ENCODE results near the gene HYAL3.

The HYAL3 gene, protein sequence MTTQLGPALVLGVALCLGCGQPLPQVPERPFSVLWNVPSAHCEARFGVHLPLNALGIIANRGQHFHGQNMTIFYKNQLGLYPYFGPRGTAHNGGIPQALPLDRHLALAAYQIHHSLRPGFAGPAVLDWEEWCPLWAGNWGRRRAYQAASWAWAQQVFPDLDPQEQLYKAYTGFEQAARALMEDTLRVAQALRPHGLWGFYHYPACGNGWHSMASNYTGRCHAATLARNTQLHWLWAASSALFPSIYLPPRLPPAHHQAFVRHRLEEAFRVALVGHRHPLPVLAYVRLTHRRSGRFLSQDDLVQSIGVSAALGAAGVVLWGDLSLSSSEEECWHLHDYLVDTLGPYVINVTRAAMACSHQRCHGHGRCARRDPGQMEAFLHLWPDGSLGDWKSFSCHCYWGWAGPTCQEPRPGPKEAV

DNA sequence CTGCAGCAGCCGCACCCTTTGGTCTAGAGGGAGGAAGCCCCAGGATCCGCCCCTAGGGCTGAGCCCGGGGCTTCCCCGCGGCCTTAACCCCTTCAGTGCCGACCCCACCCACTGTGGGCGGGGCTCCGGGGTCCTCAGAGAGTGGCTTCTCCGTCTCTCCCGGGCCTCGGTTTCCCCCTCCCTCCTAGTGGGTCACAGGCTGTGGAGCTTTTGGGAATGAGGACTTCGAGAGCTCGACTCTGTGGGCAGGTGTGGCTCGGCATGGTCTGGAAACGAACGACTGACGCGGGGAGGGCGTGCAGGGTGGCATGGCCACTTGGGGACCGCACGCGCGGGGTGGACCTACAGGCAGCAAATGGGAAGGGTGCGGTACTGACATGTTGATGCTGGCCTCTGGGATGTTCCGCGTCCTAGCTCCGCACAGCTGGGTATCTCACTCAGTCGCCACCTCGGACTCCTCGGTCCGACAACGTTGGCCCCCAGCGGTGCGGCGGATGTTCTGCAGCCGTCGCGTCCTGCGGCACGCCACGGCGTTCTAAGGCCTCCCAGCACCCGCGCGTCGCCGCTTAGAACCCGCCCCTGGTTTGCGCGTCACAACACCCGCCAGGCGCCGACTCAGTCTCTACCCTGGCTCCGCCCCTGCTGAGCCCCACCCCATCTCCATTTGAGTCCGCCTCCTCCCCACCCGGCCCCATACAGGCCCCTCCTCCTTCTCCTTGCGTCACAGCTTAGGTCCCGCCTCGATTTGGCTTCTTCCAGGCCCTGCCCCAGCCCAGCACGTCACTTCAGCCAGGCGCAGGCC is at the start of gene HYAL3, which contains the start of gene NAA80:
Gene HYAL3 (minus strand): TSS at position 570 of the 802 bp plus-strand sequence. CDS start 3,803 bp downstream, outside the sequence.
Gene NAA80 (minus strand): TSS at position 570 of the 802 bp plus-strand sequence. CDS start 1,942 bp downstream, outside the sequence.
- TF ChIP-seq GATA3 (IDR thresholded peaks at IDR 0.05; ENCODE audit: low read depth, low read length) (no peak), GATA2 (IDR thresholded peaks at IDR 0.05; ENCODE audit: low read depth, low read length) (no peak)

GRCh38 chr3:50347187-50347813 is 48.1 kb upstream of the HYAL3 start:
- TF ChIP-seq GATA2 (IDR thresholded peaks at IDR 0.05; ENCODE audit: low read depth, low read length) (no peak), GATA3 (IDR thresholded peaks at IDR 0.05; ENCODE audit: low read depth, low read length) (no peak)

- TF ChIP-seq GATA3 (IDR thresholded peaks at IDR 0.05; ENCODE audit: low read depth, low read length), result no peak
- no peak for TF ChIP-seq GATA2 (IDR thresholded peaks at IDR 0.05; ENCODE audit: low read depth, low read length)
Measured at GRCh38 chr3:50345586-50346234, 46.5 kb upstream of the HYAL3 start, which contains the start of gene ZMYND10. TSS of gene ZMYND10 (minus strand) at chr3:50345732. CDS start at chr3:50345579, 153 bp downstream.

DNA sequence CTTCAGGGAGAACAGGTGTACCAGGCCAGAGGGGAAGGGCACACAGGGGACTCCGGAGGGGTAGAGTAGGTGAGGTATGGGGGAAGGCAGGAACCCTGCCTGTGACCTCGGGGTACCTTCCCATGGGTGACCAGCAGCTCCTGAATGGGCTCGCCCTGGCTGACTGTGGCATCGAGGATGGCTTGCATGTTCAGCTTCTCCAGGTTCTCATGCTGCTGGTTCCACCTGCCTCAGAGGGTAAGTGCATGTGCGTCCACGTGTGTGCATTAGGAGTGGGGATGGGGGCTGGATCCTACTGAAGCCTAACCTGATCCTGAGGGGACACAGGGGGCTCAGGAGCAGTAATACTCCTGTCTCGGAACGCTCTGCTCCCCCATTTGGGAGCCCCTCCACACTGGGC is 45.8 kb upstream of the HYAL3 start:
- no peak for TF ChIP-seq GATA2 (IDR thresholded peaks at IDR 0.05; ENCODE audit: low read depth, low read length)
- no peak for TF ChIP-seq GATA3 (IDR thresholded peaks at IDR 0.05; ENCODE audit: low read depth, low read length)

DNA sequence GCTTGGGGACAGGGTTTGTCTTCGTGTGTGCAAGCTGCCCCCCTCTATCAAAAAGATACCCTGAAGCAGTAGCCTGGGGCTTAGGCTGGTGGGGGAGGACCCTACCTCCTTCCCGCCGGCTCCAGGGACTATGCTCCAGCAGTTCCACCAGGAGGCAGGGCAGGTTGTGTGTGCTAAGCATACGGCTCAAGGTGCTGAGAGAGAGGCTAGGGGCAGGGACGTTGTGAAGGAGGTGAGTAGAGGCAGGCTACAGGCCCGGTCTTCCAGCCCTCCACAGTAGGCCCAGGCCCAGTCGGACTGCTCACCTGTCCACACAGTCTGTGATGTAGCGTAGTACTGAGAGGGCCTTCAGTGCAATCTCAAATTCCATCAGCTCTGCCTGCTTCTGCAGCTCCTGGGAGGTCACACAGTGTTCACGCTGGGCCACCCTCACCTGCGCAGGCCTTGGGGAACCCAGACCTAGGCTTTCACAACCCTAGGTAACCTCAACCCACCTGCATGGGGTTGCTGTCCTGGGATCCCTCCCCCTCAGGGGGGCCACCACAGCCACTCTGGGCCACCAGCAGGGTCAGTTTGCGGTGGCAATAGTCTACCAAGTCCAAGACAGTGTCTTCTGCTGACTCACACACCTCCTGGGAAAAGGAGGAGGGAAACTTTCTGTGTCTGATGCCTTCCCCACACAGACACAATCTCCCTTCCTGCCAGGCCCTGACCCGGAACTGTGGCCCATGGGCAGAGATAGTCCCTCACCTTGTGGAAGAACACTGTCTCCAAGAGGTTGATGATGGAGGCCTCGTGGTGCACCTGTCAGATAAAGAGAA is 43.8 kb upstream of the HYAL3 start:
- TF ChIP-seq GATA2 (IDR thresholded peaks at IDR 0.05; ENCODE audit: low read depth, low read length), result no peak
- TF ChIP-seq GATA3 (IDR thresholded peaks at IDR 0.05; ENCODE audit: low read depth, low read length), result no peak

GRCh38 chr3:50341996-50342650 is 42.9 kb upstream of the HYAL3 start:
- TF ChIP-seq GATA2 (IDR thresholded peaks at IDR 0.05; ENCODE audit: low read depth, low read length), result no peak
- TF ChIP-seq GATA3 (IDR thresholded peaks at IDR 0.05; ENCODE audit: low read depth, low read length), result no peak

DNA sequence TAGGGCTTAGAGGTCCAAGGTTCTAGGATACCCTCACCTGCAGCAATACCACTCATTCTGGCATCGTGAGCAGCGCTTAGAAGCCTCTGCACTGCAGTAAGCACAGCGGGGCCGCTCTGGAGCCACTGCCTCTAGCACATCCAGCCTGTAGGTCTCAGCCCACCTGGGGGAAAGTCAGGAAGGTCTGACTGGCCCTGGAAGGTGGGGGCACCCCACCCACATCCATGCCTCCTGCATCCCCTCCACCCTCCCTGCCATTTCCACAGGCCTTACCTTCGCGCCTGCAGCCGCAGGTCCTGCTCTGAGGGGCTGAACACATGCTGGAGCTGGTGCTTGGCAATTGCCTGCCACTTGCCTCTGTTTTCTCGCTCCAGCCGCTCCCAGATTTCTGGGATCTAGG is 42.3 kb upstream of the HYAL3 start:
- no peak for TF ChIP-seq GATA2 (IDR thresholded peaks at IDR 0.05; ENCODE audit: low read depth, low read length)
- no peak for TF ChIP-seq GATA3 (IDR thresholded peaks at IDR 0.05; ENCODE audit: low read depth, low read length)

DNA sequence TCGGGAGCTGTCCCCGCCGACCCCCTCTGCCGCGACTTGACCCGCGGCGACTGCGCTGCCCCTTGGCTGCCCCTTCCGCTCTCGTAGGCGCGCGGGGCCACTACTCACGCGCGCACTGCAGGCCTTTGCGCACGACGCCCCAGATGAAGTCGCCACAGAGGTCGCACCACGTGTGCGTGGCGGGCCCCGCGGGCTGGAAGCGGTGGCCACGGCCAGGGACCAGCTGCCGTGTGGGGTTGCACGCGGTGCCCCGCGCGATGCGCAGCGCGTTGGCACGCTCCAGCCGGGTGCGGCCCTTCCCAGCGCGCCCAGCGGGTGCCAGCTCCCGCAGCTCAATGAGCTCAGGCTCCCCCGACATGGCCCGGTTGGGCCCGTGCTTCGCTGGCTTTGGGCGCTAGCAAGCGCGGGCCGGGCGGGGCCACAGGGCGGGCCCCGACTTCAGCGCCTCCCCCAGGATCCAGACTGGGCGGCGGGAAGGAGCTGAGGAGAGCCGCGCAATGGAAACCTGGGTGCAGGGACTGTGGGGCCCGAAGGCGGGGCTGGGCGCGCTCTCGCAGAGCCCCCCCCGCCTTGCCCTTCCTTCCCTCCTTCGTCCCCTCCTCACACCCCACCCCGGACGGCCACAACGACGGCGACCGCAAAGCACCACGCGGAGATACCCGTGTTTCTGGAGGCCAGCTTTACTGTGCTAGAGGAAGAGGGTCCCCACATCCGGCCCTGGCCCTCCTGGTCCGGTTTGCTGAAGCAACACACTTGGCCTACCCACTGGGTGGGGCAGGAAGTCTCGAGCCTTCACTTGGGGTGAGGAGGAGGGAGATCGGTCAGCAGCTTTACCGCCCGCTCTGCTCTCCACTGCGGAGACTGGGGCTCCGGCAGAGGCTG is 41.5 kb upstream of the HYAL3 start, which contains the start of gene RASSF1:
Gene RASSF1 (minus strand): TSS at position 389 of the 882 bp plus-strand sequence. CDS start 31 bp downstream, at position 358.
- TF ChIP-seq GATA2 (IDR thresholded peaks at IDR 0.05; ENCODE audit: low read depth, low read length) (no peak), GATA3 (IDR thresholded peaks at IDR 0.05; ENCODE audit: low read depth, low read length) (no peak)

- TF ChIP-seq GATA2 (IDR thresholded peaks at IDR 0.05; ENCODE audit: low read depth, low read length) (no peak), GATA3 (IDR thresholded peaks at IDR 0.05; ENCODE audit: low read depth, low read length) (no peak)
Measured at GRCh38 chr3:50340147-50340447, 40.9 kb upstream of the HYAL3 start.

GRCh38 chr3:50339485-50340146 is 40.4 kb upstream of the HYAL3 start:
- TF ChIP-seq GATA2 (IDR thresholded peaks at IDR 0.05; ENCODE audit: low read depth, low read length) (no peak), GATA3 (IDR thresholded peaks at IDR 0.05; ENCODE audit: low read depth, low read length) (no peak)

DNA sequence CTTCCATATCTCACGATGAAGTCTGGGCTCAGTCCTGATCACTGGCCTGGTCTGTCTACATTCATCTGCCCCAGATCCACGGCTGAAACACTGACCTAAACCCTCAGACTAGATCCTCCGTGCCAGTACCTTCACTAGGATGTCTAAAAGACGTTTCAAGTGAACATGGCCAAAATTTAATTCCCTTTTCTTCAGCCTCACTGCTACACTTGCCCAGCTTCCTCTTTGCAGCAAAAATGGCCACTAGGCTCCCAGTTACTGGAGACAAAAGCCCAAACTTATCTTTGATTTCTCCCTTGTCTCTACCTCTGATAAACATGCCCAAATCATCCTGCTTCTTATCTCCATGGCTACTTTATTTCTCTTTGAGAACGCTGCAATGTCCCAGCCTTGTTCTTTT is 39.8 kb upstream of the HYAL3 start:
- no peak for TF ChIP-seq GATA2 (IDR thresholded peaks at IDR 0.05; ENCODE audit: low read depth, low read length)
- no peak for TF ChIP-seq GATA3 (IDR thresholded peaks at IDR 0.05; ENCODE audit: low read depth, low read length)

Measured in SH-SY5Y (cell line).